RWPE2 (cell line): ENCODE data around the gene RNF214.

Source experiments
- ATAC-seq: fragments of 200-7000 bp; cut with Tn5 transposase; 3 replicates; pipeline ENCODE4 v1.9.1; 2021; ENCODE audit warnings: low read depth
- DNase-seq: peaks from one replicate; pipeline ENCODE4 v3.0.0-alpha.2; 2020; ENCODE audit warnings: low spot score
- H3K27ac ChIP-seq: fragments of 450-650 bp; 2 replicates; pipeline ENCODE4 v1.5.1; 2017; ENCODE audit warnings: mild to moderate bottlenecking; ENCODE audit not compliant: poor library complexity, severe bottlenecking
- H3K27me3 ChIP-seq: fragments of 250-450 bp; sonication (Bioruptor Pico); 2 replicates; pipeline ENCODE4 v1.5.1; 2021; ENCODE audit warnings: mild to moderate bottlenecking, moderate library complexity; ENCODE audit not compliant: insufficient read depth, poor library complexity, severe bottlenecking
- H3K36me3 ChIP-seq: fragments of 250-450 bp; sonication (Bioruptor Pico); 2 replicates; pipeline ENCODE4 v1.5.1; 2020; ENCODE audit warnings: low read depth, mild to moderate bottlenecking, moderate library complexity
- H3K4me1 ChIP-seq: fragments of 250-450 bp; sonication (Bioruptor Pico); 2 replicates; pipeline ENCODE4 v1.5.1; 2021; ENCODE audit warnings: mild to moderate bottlenecking, moderate library complexity; ENCODE audit not compliant: insufficient read depth, poor library complexity, severe bottlenecking
- H3K4me3 ChIP-seq: fragments of 250-450 bp; sonication (Bioruptor Pico); 2 replicates; pipeline ENCODE4 v1.5.1; 2021; ENCODE audit warnings: mild to moderate bottlenecking, moderate library complexity; ENCODE audit not compliant: severe bottlenecking
- H3K9me3 ChIP-seq: fragments of 250-450 bp; sonication (Bioruptor Pico); 2 replicates; pipeline ENCODE4 v1.5.1; 2021; ENCODE audit warnings: mild to moderate bottlenecking, moderate library complexity; ENCODE audit not compliant: severe bottlenecking
- TF ChIP-seq, protein P1 (sequence below): fragments of 450-650 bp; IDR thresholded peaks from one replicate; pipeline ENCODE4 v1.5.1; 2017; ENCODE audit warnings: mild to moderate bottlenecking, moderate library complexity; ENCODE audit not compliant: poor library complexity, severe bottlenecking

RNF214 gene

DNA sequence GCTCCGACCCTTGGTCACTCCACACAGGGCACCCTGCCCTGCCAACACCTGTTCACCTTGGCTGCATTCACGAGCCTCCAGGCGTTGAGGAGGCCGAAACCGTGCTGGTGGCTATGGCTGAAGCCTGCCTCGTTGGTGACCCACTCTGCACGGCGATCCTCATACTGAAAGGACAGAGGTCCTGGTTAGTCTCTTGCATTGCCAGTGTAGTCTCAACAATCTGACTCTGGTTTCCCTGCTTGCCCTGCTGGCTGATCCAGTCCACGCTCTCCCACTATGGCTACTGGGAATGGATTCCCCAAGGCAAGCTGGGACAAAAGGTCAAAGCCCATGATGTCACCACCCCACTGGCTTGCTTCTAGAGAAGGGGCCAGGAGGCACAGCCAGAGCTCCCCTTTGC, 13.5 kb upstream of the RNF214 start:
- H3K36me3 ChIP-seq: peaks cover 55% of the 10 kb centered on the region
- no peaks in the 10 kb centered on the region for H3K27me3 ChIP-seq
- H3K4me1 ChIP-seq: no peaks in the 10 kb centered on the region
- TF ChIP-seq, protein P1, sequence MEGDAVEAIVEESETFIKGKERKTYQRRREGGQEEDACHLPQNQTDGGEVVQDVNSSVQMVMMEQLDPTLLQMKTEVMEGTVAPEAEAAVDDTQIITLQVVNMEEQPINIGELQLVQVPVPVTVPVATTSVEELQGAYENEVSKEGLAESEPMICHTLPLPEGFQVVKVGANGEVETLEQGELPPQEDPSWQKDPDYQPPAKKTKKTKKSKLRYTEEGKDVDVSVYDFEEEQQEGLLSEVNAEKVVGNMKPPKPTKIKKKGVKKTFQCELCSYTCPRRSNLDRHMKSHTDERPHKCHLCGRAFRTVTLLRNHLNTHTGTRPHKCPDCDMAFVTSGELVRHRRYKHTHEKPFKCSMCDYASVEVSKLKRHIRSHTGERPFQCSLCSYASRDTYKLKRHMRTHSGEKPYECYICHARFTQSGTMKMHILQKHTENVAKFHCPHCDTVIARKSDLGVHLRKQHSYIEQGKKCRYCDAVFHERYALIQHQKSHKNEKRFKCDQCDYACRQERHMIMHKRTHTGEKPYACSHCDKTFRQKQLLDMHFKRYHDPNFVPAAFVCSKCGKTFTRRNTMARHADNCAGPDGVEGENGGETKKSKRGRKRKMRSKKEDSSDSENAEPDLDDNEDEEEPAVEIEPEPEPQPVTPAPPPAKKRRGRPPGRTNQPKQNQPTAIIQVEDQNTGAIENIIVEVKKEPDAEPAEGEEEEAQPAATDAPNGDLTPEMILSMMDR: no peak
- H3K9me3 ChIP-seq: no peaks in the 10 kb centered on the region
- no peak for ATAC-seq
- DNase-seq: peak; percentile 35
- no peak overlapping the region for H3K4me3 ChIP-seq
- H3K27ac ChIP-seq: no peak overlapping the region

DNA sequence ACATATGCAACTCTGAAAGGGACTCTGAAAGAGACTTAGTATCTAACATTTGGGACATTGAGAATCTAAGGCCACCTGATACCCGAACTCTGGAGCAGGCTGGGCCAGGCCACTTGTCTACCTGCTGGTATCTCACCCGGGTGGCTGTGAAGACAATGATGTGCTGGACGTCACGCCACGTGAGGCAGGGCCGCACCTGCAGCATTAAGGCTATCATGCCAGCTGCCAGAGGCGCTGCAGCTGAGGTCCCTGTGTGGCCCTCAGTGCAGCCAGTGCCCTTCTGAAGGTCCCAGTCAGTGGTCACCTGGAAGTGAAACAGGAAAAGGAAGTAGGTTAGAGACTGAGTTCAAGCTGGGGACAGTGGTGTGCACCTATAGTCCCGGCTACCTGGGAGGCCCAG, 13.0 kb upstream of the RNF214 start:
- Histone ChIP-seq H3K36me3 (peaks cover 51% of the 10 kb centered on the region), H3K4me3 (no peak overlapping the region), H3K9me3 (no peaks in the 10 kb centered on the region), H3K27ac (no peak overlapping the region), H3K27me3 (no peaks in the 10 kb centered on the region), H3K4me1 (no peaks in the 10 kb centered on the region)
- ATAC-seq: no peak
- TF ChIP-seq, protein P1: no peak
- DNase-seq: peak; percentile 52

GRCh38 chr11:117219995-117220394, 12.5 kb upstream of the RNF214 start:
- Histone ChIP-seq H3K27me3 (no peaks in the 10 kb centered on the region), H3K27ac (no peak overlapping the region), H3K4me3 (no peak overlapping the region), H3K9me3 (no peaks in the 10 kb centered on the region), H3K36me3 (peaks cover 45% of the 10 kb centered on the region), H3K4me1 (no peaks in the 10 kb centered on the region)
- TF ChIP-seq, protein P1: no peak
- DNase-seq (no peak), ATAC-seq (no peak)

- peak; percentile 30 for DNase-seq
- no peaks in the 10 kb centered on the region for H3K4me1 ChIP-seq
- no peak overlapping the region for H3K27ac ChIP-seq
- no peaks in the 10 kb centered on the region for H3K9me3 ChIP-seq
- TF ChIP-seq, protein P1: no peak
- ATAC-seq: no peak
- H3K4me3 ChIP-seq: no peak overlapping the region
- H3K27me3 ChIP-seq: no peaks in the 10 kb centered on the region
- peaks cover 47% of the 10 kb centered on the region for H3K36me3 ChIP-seq
Observed at GRCh38 chr11:117220568-117220967, 11.9 kb upstream of the RNF214 start.

DNA sequence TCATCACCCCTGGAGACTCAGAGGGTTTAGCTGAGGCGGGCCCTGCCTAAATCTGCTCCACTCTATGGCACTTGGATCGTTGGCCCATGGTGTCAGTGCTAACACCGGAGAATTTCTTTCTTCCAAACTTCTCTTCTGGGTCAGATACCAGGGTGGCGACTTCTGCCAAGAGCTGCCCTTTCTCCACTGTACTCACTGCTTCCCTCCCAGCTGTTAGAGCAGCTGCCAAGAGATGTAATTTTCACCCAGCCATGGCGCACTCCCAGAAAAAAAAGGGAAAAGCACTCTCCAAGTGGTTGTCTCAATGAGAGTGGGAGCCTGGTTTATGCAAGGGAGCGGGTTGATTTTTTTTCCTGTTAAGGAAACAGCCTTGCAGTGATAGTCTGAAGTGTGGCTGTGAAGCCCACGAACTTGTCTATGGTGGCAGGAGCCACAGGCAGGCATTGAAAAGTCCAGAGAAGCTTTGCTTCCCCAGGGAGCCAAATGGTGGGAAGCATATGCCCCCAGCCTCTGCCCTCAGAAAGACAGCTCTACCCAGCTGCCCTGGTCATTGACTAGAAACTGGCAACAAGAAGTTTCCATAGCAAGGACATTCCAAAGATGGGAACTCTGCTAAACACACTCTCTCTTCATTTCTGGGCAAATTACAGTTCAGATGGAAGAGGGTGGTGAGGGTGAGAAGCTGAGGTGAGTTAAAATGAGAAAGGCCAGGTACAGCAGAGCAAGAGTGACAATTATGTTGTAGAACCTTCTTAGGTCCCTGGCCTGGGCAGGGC, 11.3 kb upstream of the RNF214 start:
- Histone ChIP-seq H3K27ac (peak overlapping the region; percentile 19), H3K4me3 (no peak overlapping the region), H3K9me3 (no peaks in the 10 kb centered on the region), H3K36me3 (peaks cover 51% of the 10 kb centered on the region), H3K4me1 (no peaks in the 10 kb centered on the region), H3K27me3 (no peaks in the 10 kb centered on the region)
- DNase-seq (no peak), ATAC-seq (no peak)
- TF ChIP-seq, protein P1: no peak
